Adrenal gland (tissue), 12 donors: Measurements from ENCODE around the gene NBAS. TPM values are rescaled to one million over a fixed set of nuclear protein-coding genes. Genes with fewer than 3 reads are reported as not detected.
"Not testable (repeated sequence)": the region's sequence is repeated elsewhere in the genome, so short reads cannot be mapped to it uniquely, and the experiment has no call there.

Experiments used
- DNase-seq, 7 donors: peaks; one replicate each; pipeline ENCODE4 v3.0.0-alpha.2; 2019 to 2020
- H3K27ac ChIP-seq, 5 donors: fragments of 200-600 bp; sonication (generic) in 4 of 5; 1 replicate in 3 of 5; 2 replicates in 2 of 5; pipeline versions ENCODE4 v1.5.1 to v1.8.0; 2016 to 2020; ENCODE audit warnings: mild to moderate bottlenecking in 1 of 5
- H3K27me3 ChIP-seq: fragments of 200-600 bp; 2 replicates; pipeline ENCODE4 v1.8.0; 2021
- H3K36me3 ChIP-seq, 2 donors: fragments of 200-600 bp; replicated peaks in 1 of 2; 1 replicate in 1 of 2; 2 replicates in 1 of 2; pipeline versions ENCODE4 v1.5.1 to v1.8.0; 2018 to 2022
- H3K4me1 ChIP-seq, 2 donors: fragments of 200-600 bp; replicated peaks in 1 of 2; 1 replicate in 1 of 2; 2 replicates in 1 of 2; pipeline versions ENCODE4 v1.5.1 to v1.8.0; 2018 to 2021
- H3K4me3 ChIP-seq, 4 donors: fragments of 200-600 bp; sonication (generic) in 3 of 4; one replicate each; pipeline ENCODE4 v1.5.1; 2016 to 2018
- H3K9me3 ChIP-seq, 3 donors: fragments of 200-600 bp; sonication (generic) in 1 of 3; replicated peaks in 1 of 3; 1 replicate in 2 of 3; 2 replicates in 1 of 3; pipeline versions ENCODE4 v1.5.1 to v1.8.0; 2016 to 2021
- CTCF ChIP-seq, 6 experiments: fragments of 450-650 bp in 4 of 6; fragments of 200-600 bp in 2 of 6; sonication (generic) in 1 of 6; IDR thresholded peaks; 1 replicate in 5 of 6; 2 replicates in 1 of 6; pipeline versions ENCODE4 v1.5.1 to v1.8.0; 2016 to 2021; ENCODE audit warnings: antibody characterized with exemption in 6 of 6, mild to moderate bottlenecking in 2 of 6, moderate library complexity in 1 of 6
- POLR2A ChIP-seq, 2 donors: fragments of 450-650 bp; IDR thresholded peaks; one replicate each; pipeline ENCODE4 v1.6.1; 2017; ENCODE audit warnings: antibody characterized with exemption in 2 of 2, mild to moderate bottlenecking in 2 of 2, moderate library complexity in 1 of 2
- WGBS, 4 donors: extraction: QIAGEN DNeasy Blood & Tissue Kit in 2 of 4; methylation state at CpG; one replicate each; pipeline versions ENCODE4 v1.1.5 to v1.1.7; 2013 to 2017; 5-methylcytosine and 5-hydroxymethylcytosine counted together
- intact Hi-C, 2 donors: fragments of 100-400 bp; cut with DNase I; formaldehyde crosslinking; loops; one replicate each; pipeline versions ENCODE4 v1.14.1 to v1.15.0; 2022 to 2023
- polyA plus RNA-seq, 3 donors: library from polyadenylated mRNA; stranded (reverse); fragments of 200-250 nt in 2 of 3; fragments of 350-450 nt in 1 of 3; fragmentation: Illumina TruSeq in 1 of 3; extraction: RNeasy Lipid Tissue Mini Kit (QIAGEN cat#74804) in 1 of 3; gene quantifications; one replicate each; pipeline ENCODE4 v1.2.3, GENCODE V29; 2013 to 2014
- total RNA-seq, 9 donors: library from RNA; depleted of rRNA in 4 of 9; stranded (reverse); fragments of >200 nt in 4 of 9; fragments of 120-200 nt in 1 of 9; fragmentation: NEBNext Ultra II Directional in 1 of 9; extraction: Animal tissue kit (Norgen Biotek cat#: 25700) in 1 of 9; gene quantifications; one replicate each; pipeline versions ENCODE4 v1.1.0 to v1.2.4, GENCODE V29; 2013 to 2023
- donor health status: healthy with polysubstance abuse.
- donor health status: Bipolar disorder and iron deficiency.
- donor health status: DM: yes; HTN: yes; CAD: no.
- donor health status: DM: no; HTN: no; CAD: no.
- donor health status: DM: no; HTN: no; CAD: no.
- donor health status: DM: yes; HTN: yes; CAD: no.

NBAS gene
- total and polyA plus RNA-seq, 12 donors: 22.0 to 62.4 (median 46.2) TPM

GRCh38 chr2:15446961-15447360 lies 114.2 kb downstream of the NBAS start:
- no peak for DNase-seq
- no peaks in the 10 kb centered on the region for H3K4me1 ChIP-seq
- intact Hi-C loops: no loop called here
- no peaks in the 10 kb centered on the region for H3K27me3 ChIP-seq
- no peak overlapping the region for H3K4me3 ChIP-seq
- WGBS, 4 donors: 93 to 98% (median 96%) methylated on average over 4 of the region's 4 CpGs
- TF ChIP-seq CTCF (IDR thresholded peaks at IDR 0.05): no peak
- H3K27ac ChIP-seq: no peak overlapping the region
- H3K36me3 ChIP-seq: no peaks in the 10 kb centered on the region
- H3K9me3 ChIP-seq: no peaks in the 10 kb centered on the region

- TF ChIP-seq POLR2A (IDR thresholded peaks at IDR 0.05) (no peak), CTCF (IDR thresholded peaks at IDR 0.05) (no peak)
- no peaks in the 10 kb centered on the region for H3K36me3 ChIP-seq
- no peak overlapping the region for H3K4me3 ChIP-seq
- intact Hi-C loops: no loop called here
- H3K27me3 ChIP-seq: no peaks in the 10 kb centered on the region
- H3K4me1 ChIP-seq: no peaks in the 10 kb centered on the region
- no peak overlapping the region for H3K27ac ChIP-seq
- WGBS, 4 donors: 88 to 96% (median 93%) methylated on average over 2 of the region's 2 CpGs
- no peaks in the 10 kb centered on the region for H3K9me3 ChIP-seq
- no peak for DNase-seq
Observed at GRCh38 chr2:15445891-15446562, 115.1 kb downstream of the NBAS start.

GRCh38 chr2:15439768-15440524 lies 121.2 kb downstream of the NBAS start:
- not testable (repeated sequence) for H3K27ac ChIP-seq, H3K4me1 ChIP-seq

GRCh38 chr2:15439366-15439765 lies 121.8 kb downstream of the NBAS start:
- H3K36me3 ChIP-seq, H3K27me3 ChIP-seq, H3K27ac ChIP-seq, intact Hi-C loops, DNase-seq, H3K4me3 ChIP-seq, H3K9me3 ChIP-seq, H3K4me1 ChIP-seq: not testable (repeated sequence)
- 95 to 98% (median 98%) methylated on average over 10 of the region's 10 CpGs for WGBS, 4 donors

More at GRCh38 chr2:15439768-15440524, 121.2 kb downstream of the NBAS start:
- H3K27me3 ChIP-seq, intact Hi-C loops, H3K9me3 ChIP-seq, H3K36me3 ChIP-seq, H3K4me3 ChIP-seq, DNase-seq: not testable (repeated sequence)
- 95 to 96% (median 96%) methylated on average over 13 to 22 of the region's 22 CpGs for WGBS, 4 donors

GRCh38 chr2:15436195-15436594 lies 124.9 kb downstream of the NBAS start:
- no peaks in the 10 kb centered on the region for H3K36me3 ChIP-seq
- no peaks in the 10 kb centered on the region for H3K9me3 ChIP-seq
- TF ChIP-seq CTCF (IDR thresholded peaks at IDR 0.05) (no peak), POLR2A (IDR thresholded peaks at IDR 0.05) (no peak)
- 93 to 96% (median 94%) methylated on average over 2 of the region's 2 CpGs for WGBS, 4 donors
- no peak for DNase-seq
- no peaks in the 10 kb centered on the region for H3K4me1 ChIP-seq
- no peak overlapping the region for H3K4me3 ChIP-seq
- no peak overlapping the region for H3K27ac ChIP-seq
- intact Hi-C loops: no loop called here
- no peaks in the 10 kb centered on the region for H3K27me3 ChIP-seq
